Activated CD4-positive, alpha-beta T cell treated with anti-CD3 and anti-CD28 coated beads for 36 hours (primary cell): Measurements from ENCODE around the gene TTC34. TPM values are rescaled to one million over a fixed set of nuclear protein-coding genes. Genes with fewer than 3 reads are reported as not detected.
"Not testable (repeated sequence)": the region's sequence is repeated elsewhere in the genome, so short reads cannot be mapped to it uniquely, and the experiment has no call there.

Experiments used
- ATAC-seq: fragments of 200-7000 bp; cut with Tn5 transposase; one replicate; pipeline ENCODE4 v1.10.0; 2021; ENCODE audit warnings: mild to moderate bottlenecking, moderate library complexity
- CTCF ChIA-PET: fragments of 350-600 bp; sonication (Branson Sonifier 250); formaldehyde crosslinking; loops from one replicate; lab custom pipeline; 2021; ENCODE audit warnings: antibody characterized with exemption; lab: Charles Lee
- POLR2A ChIA-PET: fragments of 350-600 bp; sonication (Branson Sonifier 250); formaldehyde crosslinking; loops from one replicate; lab custom pipeline; 2021; ENCODE audit warnings: antibody characterized with exemption, inconsistent platforms; lab: Charles Lee
- DNase-seq: peaks from one replicate; pipeline ENCODE4 v3.0.0-alpha.2; 2020
- H3K27ac Mint-ChIP-seq: one replicate; pipeline ENCODE4 v1.8.0; 2021; ENCODE audit warnings: mixed read lengths
- H3K27me3 Mint-ChIP-seq: one replicate; pipeline ENCODE4 v1.8.0; 2021; ENCODE audit warnings: mixed read lengths
- H3K36me3 Mint-ChIP-seq: one replicate; pipeline ENCODE4 v1.8.0; 2021; ENCODE audit warnings: low read depth, mixed read lengths
- H3K4me1 Mint-ChIP-seq: one replicate; pipeline ENCODE4 v1.8.0; 2021; ENCODE audit warnings: mixed read lengths
- H3K4me3 Mint-ChIP-seq: one replicate; pipeline ENCODE4 v1.8.0; 2021; ENCODE audit warnings: mild to moderate bottlenecking, moderate library complexity, mixed read lengths
- H3K9me3 Mint-ChIP-seq: one replicate; pipeline ENCODE4 v1.8.0; 2021; ENCODE audit warnings: low read depth, mixed read lengths
- intact Hi-C, 2 experiments: fragments of 100-400 bp; cut with DNase I in 1 of 2; cut with micrococcal nuclease in 1 of 2; formaldehyde crosslinking; loops; one replicate each; pipeline versions ENCODE4 v1.14.2 to v1.15.1; 2022 to 2024; cut with DNase I, micrococcal nuclease
- total RNA-seq, 2 experiments: library from RNA; stranded (reverse); gene quantifications; one replicate each; pipeline ENCODE4 v1.2.3, GENCODE V29; 2021

TTC34 gene
- total RNA-seq, 2 experiments from 2014 or later: 1.3 TPM

- peak overlapping the region; percentile 25 for H3K27ac Mint-ChIP-seq
- no peak overlapping the region for H3K4me3 Mint-ChIP-seq
- DNase-seq (no peak), ATAC-seq (no peak)
- H3K4me1 Mint-ChIP-seq: peaks cover 2% of the 10 kb centered on the region
- H3K36me3 Mint-ChIP-seq: no peaks in the 10 kb centered on the region
- ChIA-PET POLR2A (no interaction called here), CTCF (interaction anchor here (0.5 kb wide), 1 partner anchor 236 kb away, joined by 4 read pairs; no protein-coding TSS in a partner anchor)
- H3K9me3 Mint-ChIP-seq: peaks cover 5% of the 10 kb centered on the region
- peaks cover 29% of the 10 kb centered on the region for H3K27me3 Mint-ChIP-seq
- intact Hi-C loops: no loop called here
Measured at GRCh38 chr1:2631136-2632050, 170.1 kb downstream of the TTC34 start.

GRCh38 chr1:2630498-2631135 lies 170.9 kb downstream of the TTC34 start:
- H3K9me3 Mint-ChIP-seq: peaks cover 5% of the 10 kb centered on the region
- H3K36me3 Mint-ChIP-seq: no peaks in the 10 kb centered on the region
- peaks cover 37% of the 10 kb centered on the region for H3K27me3 Mint-ChIP-seq
- no peak for DNase-seq
- no peak overlapping the region for H3K4me3 Mint-ChIP-seq
- ChIA-PET CTCF (no interaction called here), POLR2A (no interaction called here)
- no peak for ATAC-seq
- H3K4me1 Mint-ChIP-seq: peaks cover 2% of the 10 kb centered on the region
- intact Hi-C loops: no loop called here
- H3K27ac Mint-ChIP-seq: no peak overlapping the region

- Mint-ChIP-seq H3K27me3 (peaks cover 39% of the 10 kb centered on the region), H3K36me3 (no peaks in the 10 kb centered on the region)
- POLR2A ChIA-PET: no interaction called here
Measured at GRCh38 chr1:2629627-2630497, 171.6 kb downstream of the TTC34 start.

GRCh38 chr1:2628933-2629626 lies 172.4 kb downstream of the TTC34 start:
- Mint-ChIP-seq H3K36me3 (no peaks in the 10 kb centered on the region), H3K27me3 (peaks cover 41% of the 10 kb centered on the region), H3K4me3 (no peak overlapping the region), H3K9me3 (peaks cover 5% of the 10 kb centered on the region), H3K27ac (no peak overlapping the region), H3K4me1 (peaks cover 2% of the 10 kb centered on the region)
- ATAC-seq: no peak
- POLR2A ChIA-PET: no interaction called here
- CTCF ChIA-PET: no interaction called here
- DNase-seq: no peak
- intact Hi-C loops: no loop called here

More at GRCh38 chr1:2629627-2630497, 171.6 kb downstream of the TTC34 start:
- no peak for ATAC-seq
- Mint-ChIP-seq H3K4me3 (no peak overlapping the region), H3K27ac (no peak overlapping the region), H3K4me1 (peaks cover 2% of the 10 kb centered on the region), H3K9me3 (peaks cover 5% of the 10 kb centered on the region)
- CTCF ChIA-PET: no interaction called here
- DNase-seq: no peak
- intact Hi-C loops: no loop called here

- DNase-seq (no peak), ATAC-seq (peak; percentile 21)
- H3K9me3 Mint-ChIP-seq: peaks cover 5% of the 10 kb centered on the region
- peaks cover 41% of the 10 kb centered on the region for H3K27me3 Mint-ChIP-seq
- ChIA-PET POLR2A (no interaction called here), CTCF (no interaction called here)
- no peak overlapping the region for H3K27ac Mint-ChIP-seq
- intact Hi-C loops: no loop called here
- no peaks in the 10 kb centered on the region for H3K36me3 Mint-ChIP-seq
- peaks cover 3% of the 10 kb centered on the region for H3K4me1 Mint-ChIP-seq
- no peak overlapping the region for H3K4me3 Mint-ChIP-seq
Measured at GRCh38 chr1:2628191-2628932, 173.1 kb downstream of the TTC34 start.

GRCh38 chr1:2627746-2628145 lies 173.7 kb downstream of the TTC34 start:
- Mint-ChIP-seq H3K4me3 (no peak overlapping the region), H3K27ac (no peak overlapping the region), H3K4me1 (peaks cover 6% of the 10 kb centered on the region), H3K36me3 (no peaks in the 10 kb centered on the region), H3K27me3 (peaks cover 41% of the 10 kb centered on the region), H3K9me3 (peaks cover 5% of the 10 kb centered on the region)
- DNase-seq: no peak
- CTCF ChIA-PET: no interaction called here
- no peak for ATAC-seq
- intact Hi-C loops: no loop called here
- POLR2A ChIA-PET: no interaction called here

GRCh38 chr1:2625748-2626147 lies 175.7 kb downstream of the TTC34 start:
- intact Hi-C loops, H3K36me3 Mint-ChIP-seq, POLR2A ChIA-PET, CTCF ChIA-PET, H3K9me3 Mint-ChIP-seq, DNase-seq, H3K4me1 Mint-ChIP-seq, ATAC-seq, H3K27ac Mint-ChIP-seq, H3K4me3 Mint-ChIP-seq: not testable (repeated sequence)
- H3K27me3 Mint-ChIP-seq: peaks cover 36% of the 10 kb centered on the region

- peaks cover 32% of the 10 kb centered on the region for H3K27me3 Mint-ChIP-seq
- ChIA-PET CTCF (no interaction called here), POLR2A (no interaction called here)
- no peaks in the 10 kb centered on the region for H3K36me3 Mint-ChIP-seq
- H3K4me3 Mint-ChIP-seq: no peak overlapping the region
- no peak overlapping the region for H3K27ac Mint-ChIP-seq
- H3K4me1 Mint-ChIP-seq: peaks cover 9% of the 10 kb centered on the region
- peaks cover under 1% of the 10 kb centered on the region for H3K9me3 Mint-ChIP-seq
- DNase-seq (no peak), ATAC-seq (no peak)
- intact Hi-C loops: no loop called here
Measured at GRCh38 chr1:2625311-2625710, 176.2 kb downstream of the TTC34 start.

- Mint-ChIP-seq H3K4me1 (peaks cover 9% of the 10 kb centered on the region), H3K27me3 (peaks cover 27% of the 10 kb centered on the region), H3K9me3 (peaks cover 3% of the 10 kb centered on the region), H3K27ac (no peak overlapping the region), H3K36me3 (no peaks in the 10 kb centered on the region), H3K4me3 (no peak overlapping the region)
- no peak for DNase-seq
- ChIA-PET CTCF (interaction anchor here (0.6 kb wide), 1 partner anchor 37 kb away, joined by 3 read pairs; no protein-coding TSS in a partner anchor), POLR2A (no interaction called here)
- no peak for ATAC-seq
- intact Hi-C loops: no loop called here
Measured at GRCh38 chr1:2624735-2625300, 176.7 kb downstream of the TTC34 start.

GRCh38 chr1:2623571-2624337 lies 177.7 kb downstream of the TTC34 start:
- Mint-ChIP-seq H3K9me3 (peaks cover 5% of the 10 kb centered on the region), H3K36me3 (no peaks in the 10 kb centered on the region), H3K4me1 (peaks cover 7% of the 10 kb centered on the region), H3K27ac (no peak overlapping the region), H3K4me3 (no peak overlapping the region), H3K27me3 (peaks cover 23% of the 10 kb centered on the region)
- ATAC-seq: no peak
- no peak for DNase-seq
- ChIA-PET POLR2A (no interaction called here), CTCF (interaction anchor here (0.6 kb wide), 1 partner anchor 36 kb away, joined by 3 read pairs; no protein-coding TSS in a partner anchor)
- intact Hi-C loops: no loop called here
